ENCODE data around the gene ZMYM5.
"Not testable (repeated sequence)": the region's sequence is repeated elsewhere in the genome, so short reads cannot be mapped to it uniquely, and the experiment has no call there.

The ZMYM5 gene

DNA sequence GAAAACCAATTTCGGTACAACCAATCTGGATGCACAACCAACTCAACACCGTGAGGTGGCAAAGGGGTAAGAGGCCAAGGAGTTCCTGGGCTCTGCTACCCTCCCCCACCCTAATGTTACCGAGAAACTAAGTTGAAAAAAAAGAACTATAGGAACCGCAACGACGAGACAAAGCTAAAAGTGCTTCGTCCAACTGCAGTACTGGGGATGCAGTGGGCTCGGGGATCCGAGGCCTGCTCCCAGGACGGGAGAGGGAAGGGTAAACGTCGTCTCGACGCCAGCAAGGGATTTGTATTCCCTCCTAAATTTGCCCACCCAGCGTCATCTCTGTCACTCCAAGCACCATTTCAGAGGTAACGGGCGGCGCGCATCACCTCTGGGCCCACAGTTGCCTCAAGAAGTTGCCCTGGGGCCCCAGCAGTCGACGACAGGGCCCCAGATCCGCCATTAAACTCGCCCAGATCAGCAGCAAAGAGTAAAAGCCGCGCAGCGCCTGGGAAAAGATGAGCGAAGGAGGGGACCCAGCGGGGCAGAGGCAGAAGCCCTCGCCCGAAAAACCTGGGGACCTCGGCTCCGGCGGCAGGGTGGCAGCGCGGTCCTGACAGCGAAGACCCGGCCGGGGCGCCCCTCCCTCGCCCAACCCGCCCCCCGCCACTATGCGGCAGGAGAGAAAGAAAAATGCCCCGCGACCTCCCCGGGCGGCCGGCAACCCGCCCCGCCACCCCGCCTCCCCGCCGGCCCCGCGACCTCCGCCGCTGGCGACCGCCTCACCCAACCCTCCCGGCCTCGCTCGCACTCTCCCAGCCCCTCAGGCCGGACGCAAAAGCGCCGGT is 752 bp downstream of the ZMYM5 start:
- peak; percentile 13 for DNase-seq (ENCODE audit: insufficient read length)
- TF ChIP-seq TAF1 (IDR thresholded peaks at IDR 0.05; ENCODE audit: borderline replicate concordance, low read depth, low read length) (no peak), POLR2AphosphoS5 (IDR thresholded peaks at IDR 0.05; ENCODE audit: low read depth, low read length) (no peak), POLR2A (IDR thresholded peaks at IDR 0.05; ENCODE audit: low read depth, low read length) (no peak)
- peak; percentile 30 for FAIRE-seq

GRCh38 chr13:19861762-19862161 is 1.7 kb downstream of the ZMYM5 start:
- TF ChIP-seq POLR2AphosphoS5 (IDR thresholded peaks at IDR 0.05; ENCODE audit: low read depth, low read length) (no peak), TAF1 (IDR thresholded peaks at IDR 0.05; ENCODE audit: borderline replicate concordance, low read depth, low read length) (no peak), POLR2A (IDR thresholded peaks at IDR 0.05; ENCODE audit: low read depth, low read length) (no peak)
- DNase-seq (ENCODE audit: insufficient read length) = no peak
- FAIRE-seq = no peak

DNA sequence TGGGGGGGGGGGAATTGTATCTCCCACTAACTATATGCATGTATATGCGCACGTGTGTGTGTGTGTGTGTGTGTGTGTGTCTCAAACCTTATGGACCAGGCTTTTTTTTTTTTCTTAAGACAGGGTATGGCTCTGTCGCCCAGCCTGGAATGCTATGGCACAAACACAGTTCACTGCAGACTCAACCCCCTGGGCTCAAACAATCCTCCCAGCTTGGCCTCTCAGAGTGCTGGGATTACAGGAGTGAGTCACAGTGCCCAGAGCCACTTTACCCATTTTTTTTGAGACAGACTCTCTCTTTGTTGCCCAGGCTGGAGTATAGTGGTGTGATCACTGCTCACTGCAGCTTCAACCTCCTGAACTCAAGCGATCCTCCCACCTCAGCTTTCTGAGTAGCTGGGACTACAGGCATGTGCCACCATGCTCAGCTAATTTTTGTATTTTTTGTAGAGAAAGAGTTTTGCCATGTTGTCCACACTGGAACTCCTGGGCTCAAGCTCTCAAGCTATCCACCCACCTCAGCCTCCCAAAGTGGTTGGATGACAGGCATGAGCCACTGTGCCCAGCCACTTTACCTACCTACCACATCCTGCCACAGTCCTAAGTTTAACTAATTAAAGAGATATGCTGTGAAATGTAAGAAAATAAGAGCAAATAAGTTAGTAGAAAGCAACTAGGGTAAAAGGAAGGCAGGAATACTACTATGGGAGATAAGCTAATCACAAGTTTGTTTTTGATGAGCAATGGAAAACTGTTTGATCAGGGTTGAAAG is 2.4 kb downstream of the ZMYM5 start:
- FAIRE-seq (no peak), DNase-seq (ENCODE audit: insufficient read length) (no peak)
- TF ChIP-seq TAF1 (IDR thresholded peaks at IDR 0.05; ENCODE audit: borderline replicate concordance, low read depth, low read length) = no peak
- TF ChIP-seq POLR2A (IDR thresholded peaks at IDR 0.05; ENCODE audit: low read depth, low read length) = no peak
- no peak for TF ChIP-seq POLR2AphosphoS5 (IDR thresholded peaks at IDR 0.05; ENCODE audit: low read depth, low read length)

GRCh38 chr13:19857637-19858036 is 5.8 kb downstream of the ZMYM5 start:
- DNase-seq (ENCODE audit: insufficient read length); FAIRE-seq: not testable (repeated sequence)

DNA sequence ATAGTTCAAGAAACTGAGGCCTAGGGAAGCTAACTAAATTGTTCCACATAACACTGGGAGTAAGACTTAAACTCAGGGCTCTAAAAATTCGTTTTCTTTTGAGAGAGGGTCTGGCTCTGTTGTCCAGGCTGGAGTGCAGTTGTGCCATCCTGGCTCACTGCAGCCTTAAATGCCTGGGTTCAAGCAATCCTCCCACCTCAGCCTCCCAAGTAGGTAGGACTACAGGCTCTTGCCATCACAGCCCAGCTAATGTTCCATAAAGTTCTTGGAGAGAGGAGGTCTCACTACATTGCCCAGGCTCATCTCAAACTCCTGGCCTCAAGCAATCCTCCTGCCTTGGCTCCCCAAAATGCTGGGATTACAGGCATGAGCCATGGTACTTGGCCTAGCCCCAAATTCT is 10.7 kb downstream of the ZMYM5 start:
- DNase-seq (ENCODE audit: insufficient read length) (no peak), FAIRE-seq (no peak)
- TF ChIP-seq TAF1 (IDR thresholded peaks at IDR 0.05; ENCODE audit: borderline replicate concordance, low read depth, low read length) (no peak), POLR2AphosphoS5 (IDR thresholded peaks at IDR 0.05; ENCODE audit: low read depth, low read length) (no peak), POLR2A (IDR thresholded peaks at IDR 0.05; ENCODE audit: low read depth, low read length) (no peak)

DNA sequence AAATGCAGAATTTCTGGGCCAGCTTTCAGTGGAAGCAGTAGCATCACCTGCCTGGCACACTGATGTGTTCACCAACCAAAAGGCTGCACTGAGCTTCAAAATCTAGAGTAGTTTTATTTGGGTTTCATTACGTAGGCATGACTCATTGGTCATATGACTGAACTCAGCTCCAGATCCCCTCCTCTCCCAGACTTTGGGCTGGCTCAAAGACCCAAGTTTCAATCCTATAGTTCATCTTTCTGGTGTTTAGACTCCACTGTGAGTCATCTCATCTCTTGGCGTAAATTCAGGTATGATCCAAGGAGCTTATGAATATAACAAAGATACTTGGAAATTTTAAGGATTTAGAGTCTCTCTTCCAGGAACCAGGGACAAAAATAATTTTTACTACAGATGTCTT is 17.7 kb downstream of the ZMYM5 start:
- TF ChIP-seq POLR2A (IDR thresholded peaks at IDR 0.05; ENCODE audit: low read depth, low read length) = no peak
- no peak for DNase-seq (ENCODE audit: insufficient read length)
- no peak for FAIRE-seq

DNA sequence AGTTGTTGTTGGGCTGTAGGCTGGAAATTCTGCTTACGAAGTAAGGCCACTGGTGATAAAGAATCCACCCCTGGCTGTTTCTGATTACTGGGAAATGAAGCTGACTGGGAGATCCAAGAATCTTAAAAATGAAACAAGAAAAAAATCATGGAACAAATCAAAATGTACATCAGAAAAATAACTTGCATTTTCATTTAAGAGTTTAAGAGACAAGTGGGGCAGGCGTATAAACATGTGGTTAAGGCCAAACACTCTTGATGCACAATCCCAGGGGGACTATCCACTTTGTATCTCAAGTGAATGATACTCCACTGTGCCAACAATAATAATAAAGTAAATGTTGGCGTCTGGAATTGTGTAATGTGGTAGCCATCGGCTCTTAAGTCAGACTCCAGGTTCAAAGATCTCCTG is 24.6 kb downstream of the ZMYM5 start:
- FAIRE-seq = no peak
- TF ChIP-seq POLR2AphosphoS5 (IDR thresholded peaks at IDR 0.05; ENCODE audit: low read depth, low read length) (no peak), TAF1 (IDR thresholded peaks at IDR 0.05; ENCODE audit: borderline replicate concordance, low read depth, low read length) (no peak), POLR2A (IDR thresholded peaks at IDR 0.05; ENCODE audit: low read depth, low read length) (no peak)
- no peak for DNase-seq (ENCODE audit: insufficient read length)

GRCh38 chr13:19836472-19836871 is 27.0 kb downstream of the ZMYM5 start:
- no peak for FAIRE-seq
- TF ChIP-seq POLR2A (IDR thresholded peaks at IDR 0.05; ENCODE audit: low read depth, low read length) = no peak
- no peak for TF ChIP-seq TAF1 (IDR thresholded peaks at IDR 0.05; ENCODE audit: borderline replicate concordance, low read depth, low read length)
- TF ChIP-seq POLR2AphosphoS5 (IDR thresholded peaks at IDR 0.05; ENCODE audit: low read depth, low read length) = no peak
- no peak for DNase-seq (ENCODE audit: insufficient read length)

GRCh38 chr13:19834704-19835103 is 28.7 kb downstream of the ZMYM5 start:
- FAIRE-seq = no peak
- DNase-seq (ENCODE audit: insufficient read length) = no peak
- TF ChIP-seq TAF1 (IDR thresholded peaks at IDR 0.05; ENCODE audit: borderline replicate concordance, low read depth, low read length) (no peak), POLR2AphosphoS5 (IDR thresholded peaks at IDR 0.05; ENCODE audit: low read depth, low read length) (no peak), POLR2A (IDR thresholded peaks at IDR 0.05; ENCODE audit: low read depth, low read length) (no peak)

DNA sequence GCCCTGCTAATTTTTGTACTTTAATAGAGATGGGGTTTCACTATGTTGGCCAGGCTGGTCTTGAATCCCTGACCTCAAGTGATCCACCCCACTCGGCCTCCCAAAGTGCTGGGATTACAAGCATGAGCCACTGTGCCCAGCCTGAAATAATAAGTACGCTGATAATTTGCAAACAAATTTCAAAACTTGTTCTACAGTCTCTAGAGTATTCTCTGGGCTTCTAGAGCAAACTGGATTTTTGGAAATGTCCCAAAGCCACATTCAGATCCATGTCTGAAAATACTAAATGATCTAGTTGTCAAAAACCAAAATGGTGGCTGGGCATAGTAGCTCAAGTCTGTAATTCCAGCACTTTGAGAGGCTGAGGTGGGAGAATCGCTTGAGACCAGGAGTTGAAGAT is 40.8 kb downstream of the ZMYM5 start:
- TF ChIP-seq TAF1 (IDR thresholded peaks at IDR 0.05; ENCODE audit: borderline replicate concordance, low read depth, low read length) (no peak), POLR2A (IDR thresholded peaks at IDR 0.05; ENCODE audit: low read depth, low read length) (no peak), POLR2AphosphoS5 (IDR thresholded peaks at IDR 0.05; ENCODE audit: low read depth, low read length) (no peak)
- no peak for FAIRE-seq
- no peak for DNase-seq (ENCODE audit: insufficient read length)

GRCh38 chr13:19818223-19818842 is 45.1 kb downstream of the ZMYM5 start:
- DNase-seq (ENCODE audit: insufficient read length) = no peak
- TF ChIP-seq POLR2AphosphoS5 (IDR thresholded peaks at IDR 0.05; ENCODE audit: low read depth, low read length) (no peak), TAF1 (IDR thresholded peaks at IDR 0.05; ENCODE audit: borderline replicate concordance, low read depth, low read length) (no peak), POLR2A (IDR thresholded peaks at IDR 0.05; ENCODE audit: low read depth, low read length) (no peak)
- no peak for FAIRE-seq
